K562 (cell line): ENCODE measurements around the gene TGM1. TPM values are rescaled to one million over a fixed set of nuclear protein-coding genes. Genes with fewer than 3 reads are reported as not detected.

ENCODE experiments used
- ARID4B ChIP-seq: sonication (generic); formaldehyde crosslinking; IDR thresholded peaks from 2 replicates; pipeline ENCODE4 v1.8.0; 2022; ENCODE audit warnings: mild to moderate bottlenecking, missing genetic modification reagents
- ASH1L ChIP-seq: fragments of 450-650 bp; IDR thresholded peaks from 2 replicates; pipeline ENCODE4 v1.6.1; 2018; ENCODE audit warnings: borderline replicate concordance, mild to moderate bottlenecking, low read depth; ENCODE audit not compliant: partially characterized antibody
- EGR1 ChIP-seq: fragments of 450-650 bp; conservative IDR thresholded peaks from 2 replicates; pipeline ENCODE4 v1.6.1; 2017; ENCODE audit warnings: mild to moderate bottlenecking
- ETS1 ChIP-seq: conservative IDR thresholded peaks from 2 replicates; pipeline ENCODE4 v1.6.1; 2011; ENCODE audit warnings: low read depth, mild to moderate bottlenecking, low read length; ENCODE audit not compliant: control insufficient read depth
- ETV1 ChIP-seq: fragments of 450-650 bp; conservative IDR thresholded peaks from 2 replicates; pipeline ENCODE4 v1.6.1; 2016; ENCODE audit warnings: missing genetic modification characterization, control low read depth, low read depth, missing compliant biosample characterization
- KDM5B ChIP-seq: fragments of 200-600 bp; sonication (generic); IDR thresholded peaks from 2 replicates; pipeline ENCODE4 v1.6.1; 2012; ENCODE audit warnings: low read depth, mild to moderate bottlenecking, moderate library complexity, low read length, control low read depth, inconsistent platforms; ENCODE audit not compliant: insufficient replicate concordance
- LARP7 ChIP-seq: fragments of 450-650 bp; IDR thresholded peaks from 2 replicates; pipeline ENCODE4 v1.6.1; 2016
- PHF8 ChIP-seq: fragments of 200-600 bp; sonication (generic); IDR thresholded peaks from 2 replicates; pipeline ENCODE4 v1.6.1; 2012; ENCODE audit warnings: mixed run types, mild to moderate bottlenecking, inconsistent platforms, low read length, moderate library complexity, borderline replicate concordance
- POLR2G ChIP-seq: fragments of 200-400 bp; formaldehyde crosslinking; IDR thresholded peaks from 2 replicates; pipeline ENCODE4 v1.6.1; 2017; ENCODE audit warnings: low read depth, mild to moderate bottlenecking, antibody characterized with exemption, low read length, moderate library complexity
- RBFOX2 ChIP-seq: fragments of 200-400 bp; formaldehyde crosslinking; IDR thresholded peaks from 2 replicates; pipeline ENCODE4 v1.6.1; 2017; ENCODE audit warnings: low read depth, mild to moderate bottlenecking, low read length, moderate library complexity
- SAFB2 ChIP-seq: fragments of 200-400 bp; formaldehyde crosslinking; IDR thresholded peaks from 2 replicates; pipeline ENCODE4 v1.6.1; 2018; ENCODE audit warnings: borderline replicate concordance, low read length, low read depth, moderate library complexity; ENCODE audit not compliant: severe bottlenecking
- SIX5 ChIP-seq, 2 experiments: IDR thresholded peaks; 2 replicates each; pipeline ENCODE4 v1.6.1; 2011; ENCODE audit warnings: low read length in 2 of 2, borderline replicate concordance in 1 of 2, low read depth in 1 of 2, mild to moderate bottlenecking in 1 of 2, moderate library complexity in 1 of 2; ENCODE audit not compliant: insufficient read depth in 1 of 2
- SMARCB1 ChIP-seq: IDR thresholded peaks from 2 replicates; pipeline ENCODE4 v1.6.1; 2011; ENCODE audit warnings: improper control_type of control experiment, low read depth; ENCODE audit not compliant: insufficient read length
- SRSF9 ChIP-seq: fragments of 200-400 bp; formaldehyde crosslinking; IDR thresholded peaks from 2 replicates; pipeline ENCODE4 v1.6.1; 2017; ENCODE audit warnings: low read depth, low read length, borderline replicate concordance
- TAF1 ChIP-seq: IDR thresholded peaks from 2 replicates; pipeline ENCODE4 v1.6.1; 2011; ENCODE audit warnings: mild to moderate bottlenecking, low read length, moderate library complexity; ENCODE audit not compliant: insufficient read depth, control insufficient read depth, severe bottlenecking; ENCODE audit errors: extremely low read depth
- ZBTB11 ChIP-seq, 3 experiments: fragments of 200-800 bp in 1 of 3; fragments of 250-450 bp in 1 of 3; fragments of 450-650 bp in 1 of 3; sonication (Bioruptor Pico) in 1 of 3; sonication (Bioruptor generic) in 1 of 3; formaldehyde crosslinking in 1 of 3; IDR thresholded peaks; 2 replicates each; pipeline versions ENCODE4 v1.6.1 to v1.8.0; 2016 to 2022; ENCODE audit warnings: mild to moderate bottlenecking in 2 of 3, missing genetic modification characterization in 2 of 3, missing compliant biosample characterization in 1 of 3, moderate library complexity in 1 of 3
- polyA plus RNA-seq, 8 experiments: library from polyadenylated mRNA; depleted of rRNA in 4 of 8; stranded (reverse) in 5 of 8; unstranded in 3 of 8; fragments of >200 nt; fragmentation: Nextera tagmentation in 2 of 8; fragmentation: Illumina TruSeq in 1 of 8; extraction: Ambion mirVana in 2 of 8; extraction: Trizol in 1 of 8; gene quantifications; 2 replicates each; pipeline versions ENCODE4 v1.2.1 to v1.2.3, GENCODE V29; 2011 to 2014; ENCODE audit warnings: inconsistent platforms in 1 of 8, missing spikeins in 1 of 8
- total RNA-seq, 7 experiments: library from RNA; depleted of rRNA in 6 of 7; stranded (reverse); fragments of >200 nt in 6 of 7; fragmentation: Illumina TruSeq in 2 of 7; extraction: Trizol in 2 of 7; gene quantifications; 2 replicates each; pipeline versions ENCODE4 v1.2.1 to v1.2.3, GENCODE V29; 2011 to 2021; ENCODE audit warnings: low replicate concordance in 1 of 7

Gene TGM1
- total and polyA plus RNA-seq, 9 of the 15 experiments (the other 6 are each of a cell fraction or from before 2014, with no cell fraction given), result 0.13 to 4.4 (median 0.88) TPM

GRCh38 chr14:24232121-24232644 lies 30.8 kb downstream of the TGM1 start, which contains the start of gene NEDD8 (continued):
- peak; percentile 97 for TF ChIP-seq ETS1
- 0 out of 2 replicates have a peak, but pooled peaks have one; percentile 15 for TF ChIP-seq ETV1
- TF ChIP-seq KDM5B, result peak; percentile 55
- peak; percentile 50 for TF ChIP-seq TAF1
- TF ChIP-seq SMARCB1, result no peak
- TF ChIP-seq ASH1L, result peak; percentile 48
- TF ChIP-seq RBFOX2, result peak; percentile 73
- peak; percentile 69; the same call in 1 of the 2 replicates for TF ChIP-seq PHF8
- peak; percentile 76; the same call in 1 of the 2 replicates for TF ChIP-seq ARID4B (CRISPR knock-in tag)
- no peak for TF ChIP-seq LARP7
- TF ChIP-seq SRSF9, result no peak
- no peak; a peak in 1 of 6 replicates for TF ChIP-seq ZBTB11 (CRISPR knock-in tag; IDR thresholded peaks at IDR 0.05)
- TF ChIP-seq POLR2G, result peak; percentile 76
- no peak for TF ChIP-seq SAFB2
- peak; percentile 91 to 96 for TF ChIP-seq SIX5 (IDR thresholded peaks at IDR 0.05; ENCODE audit: borderline replicate concordance in 1 of 2, insufficient read depth in 1 of 2, low read depth in 1 of 2, low read length in 2 of 2)
- TF ChIP-seq EGR1, result 0 out of 2 replicates have a peak, but pooled peaks have one; percentile 12
